ENCODE results near the gene SGIP1.

The SGIP1 gene

GRCh38 chr1:66704177-66704875 lies 170.4 kb downstream of the SGIP1 start:
- no peak overlapping the region for H3K27ac ChIP-seq (ENCODE audit: low read length)
- H2AFZ ChIP-seq (ENCODE audit: low read length): no peak overlapping the region
- no peak for DNase-seq
- no peak overlapping the region for H3K4me3 ChIP-seq (ENCODE audit: low read length)
- H3K9ac ChIP-seq (ENCODE audit: low read length): no peak overlapping the region
- H3K79me2 ChIP-seq (ENCODE audit: low read length): no peaks in the 10 kb centered on the region
- H3K36me3 ChIP-seq (replicated peaks; ENCODE audit: insufficient read depth, low read length): no peaks in the 10 kb centered on the region
- H4K20me1 ChIP-seq (ENCODE audit: insufficient read depth, low read length): no peaks in the 10 kb centered on the region
- no peaks in the 10 kb centered on the region for H3K4me1 ChIP-seq (ENCODE audit: low read length)
- H3K27me3 ChIP-seq (replicated peaks; ENCODE audit: insufficient read depth, low read length): no peaks in the 10 kb centered on the region
- no peak overlapping the region for H3K4me2 ChIP-seq (ENCODE audit: low read depth, low read length)
- H3K9me3 ChIP-seq (replicated peaks; ENCODE audit: insufficient read depth, low read length): no peaks in the 10 kb centered on the region
- H3F3A ChIP-seq (ENCODE audit: insufficient read depth, low read length): no peaks in the 10 kb centered on the region
- H3K9me2 ChIP-seq (replicated peaks; ENCODE audit: insufficient read depth, low read length): no peaks in the 10 kb centered on the region
- no peak for TF ChIP-seq EZH2phosphoT487 (IDR thresholded peaks at IDR 0.05; ENCODE audit: low read length)
- TF ChIP-seq EZH2 (optimal IDR thresholded peaks at IDR 0.05; ENCODE audit: low read depth, low read length): no peak
- no peak for TF ChIP-seq CTCF (IDR thresholded peaks at IDR 0.05; ENCODE audit: low read length)

- no peaks in the 10 kb centered on the region for H3K36me3 ChIP-seq (replicated peaks; ENCODE audit: insufficient read depth, low read length)
- TF ChIP-seq EZH2 (optimal IDR thresholded peaks at IDR 0.05; ENCODE audit: low read depth, low read length): no peak
- no peaks in the 10 kb centered on the region for H4K20me1 ChIP-seq (ENCODE audit: insufficient read depth, low read length)
- no peak overlapping the region for H2AFZ ChIP-seq (ENCODE audit: low read length)
- H3K9ac ChIP-seq (ENCODE audit: low read length): no peak overlapping the region
- DNase-seq: no peak
- H3K4me2 ChIP-seq (ENCODE audit: low read depth, low read length): no peak overlapping the region
- no peaks in the 10 kb centered on the region for H3K4me1 ChIP-seq (ENCODE audit: low read length)
- H3K9me3 ChIP-seq (replicated peaks; ENCODE audit: insufficient read depth, low read length): no peaks in the 10 kb centered on the region
- no peaks in the 10 kb centered on the region for H3K27me3 ChIP-seq (replicated peaks; ENCODE audit: insufficient read depth, low read length)
- H3F3A ChIP-seq (ENCODE audit: insufficient read depth, low read length): no peaks in the 10 kb centered on the region
- H3K27ac ChIP-seq (ENCODE audit: low read length): no peak overlapping the region
- no peaks in the 10 kb centered on the region for H3K79me2 ChIP-seq (ENCODE audit: low read length)
- H3K4me3 ChIP-seq (ENCODE audit: low read length): no peak overlapping the region
- no peaks in the 10 kb centered on the region for H3K9me2 ChIP-seq (replicated peaks; ENCODE audit: insufficient read depth, low read length)
Measured at GRCh38 chr1:66705110-66705509, 171.2 kb downstream of the SGIP1 start.

- H3K4me2 ChIP-seq (ENCODE audit: low read depth, low read length): no peak overlapping the region
- H2AFZ ChIP-seq (ENCODE audit: low read length): no peak overlapping the region
- no peak overlapping the region for H3K4me3 ChIP-seq (ENCODE audit: low read length)
- no peaks in the 10 kb centered on the region for H3K27me3 ChIP-seq (replicated peaks; ENCODE audit: insufficient read depth, low read length)
- no peak overlapping the region for H3K9ac ChIP-seq (ENCODE audit: low read length)
- TF ChIP-seq EZH2 (optimal IDR thresholded peaks at IDR 0.05; ENCODE audit: low read depth, low read length) (no peak), CTCF (IDR thresholded peaks at IDR 0.05; ENCODE audit: low read length) (peak; percentile 14; the same call in 1 of the 2 replicates)
- no peak overlapping the region for H3K27ac ChIP-seq (ENCODE audit: low read length)
- no peaks in the 10 kb centered on the region for H3K4me1 ChIP-seq (ENCODE audit: low read length)
- H4K20me1 ChIP-seq (ENCODE audit: insufficient read depth, low read length): no peaks in the 10 kb centered on the region
- H3K36me3 ChIP-seq (replicated peaks; ENCODE audit: insufficient read depth, low read length): no peaks in the 10 kb centered on the region
- no peaks in the 10 kb centered on the region for H3F3A ChIP-seq (ENCODE audit: insufficient read depth, low read length)
- H3K9me2 ChIP-seq (replicated peaks; ENCODE audit: insufficient read depth, low read length): no peaks in the 10 kb centered on the region
- no peak for DNase-seq
- no peaks in the 10 kb centered on the region for H3K79me2 ChIP-seq (ENCODE audit: low read length)
- no peaks in the 10 kb centered on the region for H3K9me3 ChIP-seq (replicated peaks; ENCODE audit: insufficient read depth, low read length)
Measured at GRCh38 chr1:66711420-66711819, 177.5 kb downstream of the SGIP1 start.

- Histone ChIP-seq H2AFZ (ENCODE audit: low read length) (no peak overlapping the region), H3K27me3 (replicated peaks; ENCODE audit: insufficient read depth, low read length) (no peaks in the 10 kb centered on the region), H3K4me1 (ENCODE audit: low read length) (no peaks in the 10 kb centered on the region), H3F3A (ENCODE audit: insufficient read depth, low read length) (no peaks in the 10 kb centered on the region), H3K79me2 (ENCODE audit: low read length) (no peaks in the 10 kb centered on the region), H3K4me2 (ENCODE audit: low read depth, low read length) (no peak overlapping the region), H3K9me2 (replicated peaks; ENCODE audit: insufficient read depth, low read length) (no peaks in the 10 kb centered on the region), H3K27ac (ENCODE audit: low read length) (no peak overlapping the region), H4K20me1 (ENCODE audit: insufficient read depth, low read length) (no peaks in the 10 kb centered on the region), H3K9ac (ENCODE audit: low read length) (no peak overlapping the region), H3K36me3 (replicated peaks; ENCODE audit: insufficient read depth, low read length) (no peaks in the 10 kb centered on the region), H3K4me3 (ENCODE audit: low read length) (no peak overlapping the region), H3K9me3 (replicated peaks; ENCODE audit: insufficient read depth, low read length) (no peaks in the 10 kb centered on the region)
- TF ChIP-seq EZH2 (optimal IDR thresholded peaks at IDR 0.05; ENCODE audit: low read depth, low read length): no peak
- no peak for TF ChIP-seq EZH2phosphoT487 (IDR thresholded peaks at IDR 0.05; ENCODE audit: low read length)
- TF ChIP-seq CTCF (IDR thresholded peaks at IDR 0.05; ENCODE audit: low read length): no peak
- no peak for DNase-seq
Measured at GRCh38 chr1:66712839-66713238, 178.9 kb downstream of the SGIP1 start.
